COLO668 (cell line): Measurements from ENCODE around the gene LINGO4.

ENCODE experiments used
- DNase-seq: peaks from one replicate; lab custom pipeline; 2025; ENCODE audit not compliant: unreplicated experiment; lab: John Stamatoyannopoulos, UW

The LINGO4 gene

DNA sequence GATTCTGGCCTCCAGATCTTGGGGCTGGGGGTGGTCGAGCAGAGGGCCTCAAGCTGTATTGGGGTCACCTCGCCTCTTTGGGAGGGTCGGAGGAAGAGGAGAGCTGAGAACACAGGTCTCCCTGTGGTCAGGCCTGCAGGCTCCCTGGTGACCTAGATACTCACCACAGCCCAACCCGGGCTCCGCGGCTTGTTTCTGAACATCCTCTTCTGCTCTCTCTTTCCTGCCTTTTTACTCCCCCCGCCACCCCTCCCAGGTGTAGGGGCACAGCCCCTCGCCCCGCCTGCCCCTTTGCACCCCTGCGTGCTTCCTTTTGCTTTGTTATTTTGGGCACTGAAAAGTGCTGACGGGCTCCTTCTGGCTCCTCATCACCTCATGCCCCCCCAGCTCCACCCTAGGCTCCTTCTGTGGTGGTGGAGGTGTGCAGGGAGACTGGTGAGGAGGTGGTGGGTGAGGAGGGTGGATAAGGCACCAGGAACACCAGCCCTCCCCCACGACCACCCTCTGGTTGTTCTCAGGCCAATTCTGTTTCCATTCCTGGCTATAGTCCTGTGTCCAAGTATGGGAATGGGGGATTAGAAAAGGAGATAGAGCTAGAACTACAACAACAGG lies 10.6 kb upstream of the LINGO4 start:
- no peak for DNase-seq

- DNase-seq: no peak
Measured at GRCh38 chr1:151814971-151815545, 9.8 kb upstream of the LINGO4 start.

DNA sequence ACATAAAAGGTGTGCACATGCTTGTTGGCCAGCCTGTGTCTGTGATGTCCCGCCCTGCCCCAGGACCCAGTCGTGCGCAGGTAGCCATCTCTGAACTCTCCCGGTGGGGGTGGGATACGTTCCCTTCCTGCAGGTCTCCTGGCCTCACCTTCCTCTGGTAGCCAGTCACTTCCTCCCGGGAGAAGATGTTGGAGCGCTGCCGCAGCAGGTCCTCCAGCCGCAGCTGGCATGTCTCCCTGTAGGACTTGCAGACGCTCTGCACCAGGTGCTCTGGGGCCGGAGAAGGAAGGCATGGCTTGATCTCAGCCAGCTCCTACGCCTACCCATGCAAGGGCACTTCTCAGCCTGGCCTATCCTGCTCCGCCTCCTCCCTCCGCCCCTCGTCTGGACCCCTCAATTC lies 9.2 kb upstream of the LINGO4 start:
- no peak for DNase-seq

GRCh38 chr1:151813271-151813977 lies 8.2 kb upstream of the LINGO4 start:
- DNase-seq: no peak

- DNase-seq: no peak
Measured at GRCh38 chr1:151811181-151811580, 6.0 kb upstream of the LINGO4 start.

GRCh38 chr1:151809985-151810556 lies 4.9 kb upstream of the LINGO4 start:
- no peak for DNase-seq

DNA sequence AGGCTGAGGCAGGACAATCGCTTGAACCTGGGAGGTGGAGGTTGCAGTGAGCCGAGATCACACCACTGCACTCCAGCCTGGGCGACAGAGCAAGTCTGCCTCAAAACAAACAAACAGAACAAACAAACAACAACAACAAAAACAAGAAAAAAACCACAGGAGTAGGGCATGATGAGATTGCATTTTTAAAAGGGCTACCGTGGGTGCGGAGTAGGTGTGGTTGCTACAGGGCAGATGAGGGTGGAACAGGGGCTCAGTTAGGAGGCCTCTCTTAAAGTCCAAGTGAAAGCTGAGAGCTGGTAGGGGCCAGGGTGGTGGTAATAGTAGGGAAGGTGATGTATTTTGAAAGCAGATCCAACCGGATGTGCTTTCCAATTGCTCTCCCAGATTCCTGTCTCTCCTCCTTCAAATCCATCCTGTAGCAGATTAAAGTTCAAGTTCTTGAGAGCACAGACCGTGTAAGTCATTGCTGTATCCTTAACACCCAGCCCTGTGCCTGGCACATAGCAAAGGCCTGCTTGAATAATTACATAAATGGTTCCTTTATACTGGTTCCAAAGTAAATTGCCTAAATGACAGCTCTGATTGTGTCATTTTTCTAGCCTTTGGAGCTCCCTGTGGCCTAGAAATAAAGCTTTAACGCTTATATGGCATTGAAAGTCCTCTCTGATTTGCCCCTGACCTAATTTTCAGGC lies 4.2 kb upstream of the LINGO4 start:
- DNase-seq: no peak

- DNase-seq: no peak
Measured at GRCh38 chr1:151807766-151808165, 2.5 kb upstream of the LINGO4 start.

GRCh38 chr1:151807131-151807530 lies 1.9 kb upstream of the LINGO4 start:
- DNase-seq: no peak

DNA sequence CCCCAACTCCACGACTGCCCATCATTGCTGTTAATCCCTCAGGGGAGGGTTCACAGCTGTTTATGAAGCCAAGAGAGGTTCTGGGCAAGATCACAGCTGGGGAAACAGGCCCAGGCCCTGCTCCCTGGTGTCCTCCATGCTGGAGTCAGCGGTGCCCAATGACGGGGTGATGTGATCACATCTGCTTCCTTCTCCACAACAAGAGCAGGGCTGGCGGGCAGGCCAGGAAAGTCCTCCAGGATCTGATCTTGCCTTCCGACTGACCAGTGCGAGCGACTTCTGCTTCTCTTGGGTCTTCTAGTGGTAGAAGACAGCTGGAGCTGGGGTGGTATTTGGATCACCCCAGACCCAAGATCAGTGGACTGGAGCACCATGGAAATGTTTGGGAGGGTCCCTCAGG lies 951 bp upstream of the LINGO4 start:
- DNase-seq: no peak

GRCh38 chr1:151803915-151804314 lies 1.3 kb downstream of the LINGO4 start:
- no peak for DNase-seq

DNA sequence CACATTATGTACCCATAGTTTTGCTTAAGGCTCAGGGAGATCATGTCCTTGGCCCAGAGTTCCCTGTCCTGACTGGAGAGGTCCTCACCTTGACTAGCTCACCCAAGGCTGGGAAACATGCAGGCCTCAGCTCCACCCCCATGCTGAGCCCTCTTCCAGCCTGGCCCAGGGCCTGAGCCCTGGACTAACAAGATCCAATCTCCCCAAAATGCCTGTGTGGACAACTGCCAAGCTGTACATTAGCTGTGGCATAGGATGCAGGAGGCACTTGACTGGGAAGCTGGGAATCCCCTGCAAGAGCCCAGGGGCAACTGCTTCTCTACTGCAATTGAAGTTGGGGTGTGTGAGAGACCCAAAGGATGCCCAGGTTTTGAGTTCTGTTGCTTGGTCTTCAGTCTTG lies 2.1 kb downstream of the LINGO4 start:
- DNase-seq: no peak

DNA sequence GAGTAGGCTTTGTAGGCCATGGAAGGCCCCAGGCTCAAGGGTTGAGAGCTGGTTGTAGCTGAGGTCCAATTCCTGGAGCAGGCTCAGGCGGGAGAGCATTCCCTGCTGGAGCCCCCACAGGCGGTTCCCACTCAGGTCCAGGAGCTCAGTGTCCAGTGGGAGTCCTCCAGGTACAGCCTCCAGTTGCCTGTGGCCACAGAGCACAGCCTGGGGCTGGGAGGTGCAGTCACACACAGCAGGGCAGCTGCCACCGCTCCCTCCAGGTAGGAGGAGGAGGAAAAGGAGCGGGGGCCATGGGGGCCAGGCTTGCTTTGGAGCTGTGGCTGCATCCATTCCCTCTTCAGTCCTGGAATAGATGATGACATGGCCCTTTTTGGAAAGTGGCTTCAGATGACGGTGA lies 2.8 kb downstream of the LINGO4 start:
- DNase-seq: no peak

GRCh38 chr1:151801846-151802245 lies 3.4 kb downstream of the LINGO4 start:
- DNase-seq: no peak

GRCh38 chr1:151801310-151801820 lies 3.9 kb downstream of the LINGO4 start:
- no peak for DNase-seq

- DNase-seq: no peak
Measured at GRCh38 chr1:151800830-151801229, 4.4 kb downstream of the LINGO4 start.

DNA sequence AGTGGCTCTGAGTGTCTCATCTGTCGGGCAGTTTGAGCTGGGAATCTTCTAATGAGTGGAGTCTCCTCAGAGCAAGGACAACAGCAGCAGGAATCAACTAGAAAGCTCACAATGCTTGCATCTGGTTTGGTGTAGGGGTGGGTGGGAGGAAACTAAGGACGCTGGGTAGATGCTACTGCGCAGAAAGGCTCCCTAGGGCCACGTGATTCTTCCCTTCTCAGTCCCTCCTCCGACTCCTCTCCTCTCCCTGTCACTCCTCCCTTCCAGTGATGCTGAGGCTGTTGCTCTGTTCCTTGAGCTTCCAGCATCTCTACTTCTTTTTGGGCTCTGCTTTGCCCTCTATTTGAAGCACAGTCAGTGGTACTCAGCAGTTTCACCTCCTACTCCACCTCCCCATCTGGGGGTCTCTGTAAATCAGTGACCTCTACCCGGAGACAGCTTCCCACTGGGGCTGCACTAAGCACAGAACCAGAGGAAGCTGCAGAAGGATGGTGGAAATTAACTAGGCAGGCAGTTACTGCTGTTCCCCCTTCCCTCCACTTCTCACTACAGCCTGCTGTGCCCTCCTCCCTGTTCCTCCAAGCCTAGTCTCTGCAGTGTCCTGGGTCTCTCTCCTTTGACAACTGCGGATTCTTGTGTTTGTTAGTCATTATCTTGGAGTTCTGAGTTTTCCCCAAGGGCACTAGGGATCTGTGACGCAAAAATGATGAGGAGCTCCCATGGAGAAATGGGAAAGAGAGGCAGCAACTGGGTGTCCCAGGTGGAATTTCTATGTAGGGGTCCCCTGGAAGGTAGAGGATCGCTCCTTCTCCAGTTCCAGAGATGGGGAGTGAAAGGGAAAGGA lies 5.8 kb downstream of the LINGO4 start:
- no peak for DNase-seq

DNA sequence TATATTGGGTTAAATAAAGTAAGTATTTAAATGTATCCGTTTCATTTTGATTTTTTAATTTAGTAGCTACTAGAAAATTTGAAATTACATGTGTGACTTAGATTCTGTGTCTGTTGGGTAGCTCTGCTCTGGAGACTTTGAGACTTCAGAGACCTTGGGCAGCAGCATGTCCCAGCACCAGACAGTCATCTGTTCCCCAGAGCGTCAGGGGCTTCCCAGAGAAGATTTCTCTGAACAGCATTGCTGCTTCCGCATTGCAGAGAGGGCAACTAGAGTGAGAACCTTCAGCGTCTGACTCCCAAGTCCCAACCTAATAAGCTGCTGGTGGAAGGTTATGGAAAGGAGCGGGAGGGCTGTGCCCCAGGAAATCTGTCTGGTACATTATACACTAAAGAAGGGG lies 6.6 kb downstream of the LINGO4 start:
- no peak for DNase-seq

DNA sequence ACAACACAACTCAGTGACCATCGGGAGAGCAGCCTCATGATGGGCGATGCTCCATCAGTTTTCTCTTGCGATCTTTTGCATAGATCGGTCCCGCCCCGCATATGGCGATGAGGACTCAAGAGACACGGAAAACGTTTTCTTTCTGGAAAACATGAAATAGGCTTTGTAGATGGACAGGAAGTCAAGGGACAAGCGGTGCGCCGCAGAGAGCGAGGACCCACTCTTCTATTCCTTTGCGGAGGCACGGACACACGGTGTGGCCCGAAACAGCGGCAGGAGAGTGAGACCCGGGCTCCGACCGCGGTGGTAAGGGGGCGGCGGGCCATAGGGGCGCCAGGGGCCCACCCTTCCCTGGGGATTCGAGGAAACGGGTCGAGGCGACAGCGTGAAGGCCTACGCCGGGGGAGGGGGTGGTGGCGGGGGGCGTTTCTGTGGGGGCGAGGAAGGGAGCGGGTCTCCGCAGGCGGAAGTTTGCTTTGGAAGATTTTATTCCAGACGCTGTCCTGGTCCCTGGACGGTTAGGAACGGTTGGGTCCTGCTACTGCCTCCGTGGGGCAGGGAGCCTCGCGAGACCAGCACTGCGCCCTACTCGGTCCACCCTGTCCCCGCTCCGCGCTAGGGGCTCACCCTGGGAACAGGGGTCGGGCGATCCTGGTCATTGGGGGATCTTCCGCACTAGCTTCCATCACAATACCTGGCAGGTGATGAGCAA lies 14.1 kb downstream of the LINGO4 start:
- peak; percentile 62 for DNase-seq
